Mesendoderm (in vitro differentiated cells): ENCODE data around the gene PKNOX2.

Experiments used
- DNase-seq: peaks from one replicate; pipeline ENCODE4 v3.0.0; 2013
- H2AK5ac ChIP-seq: 2 replicates; pipeline ENCODE4 v1.6.1; 2013; ENCODE audit warnings: low read length, inconsistent platforms
- H2BK120ac ChIP-seq: 2 replicates; pipeline ENCODE4 v1.6.1; 2013; ENCODE audit warnings: low read depth, mild to moderate bottlenecking, low read length, moderate library complexity, mixed read lengths
- H2BK15ac ChIP-seq: replicated peaks from 2 replicates; pipeline ENCODE4 v1.6.1; 2013; ENCODE audit warnings: low read depth, mild to moderate bottlenecking, moderate library complexity
- H2BK5ac ChIP-seq: 2 replicates; pipeline ENCODE4 v1.6.1; 2013; ENCODE audit warnings: low read length, inconsistent platforms
- H3K18ac ChIP-seq: 2 replicates; pipeline ENCODE4 v1.6.1; 2013; ENCODE audit warnings: mild to moderate bottlenecking, low read length, mixed read lengths
- H3K23ac ChIP-seq: one replicate; pipeline ENCODE4 v1.6.1; 2013; ENCODE audit warnings: low read length
- H3K27ac ChIP-seq: 2 replicates; pipeline ENCODE4 v1.5.1; 2013; ENCODE audit warnings: low read depth, mild to moderate bottlenecking, inconsistent platforms, low read length, moderate library complexity
- H3K27me3 ChIP-seq: 2 replicates; pipeline ENCODE4 v1.6.1; 2013; ENCODE audit warnings: low read length, control low read depth, mild to moderate bottlenecking, inconsistent platforms; ENCODE audit not compliant: insufficient read depth, poor library complexity
- H3K36me3 ChIP-seq: 2 replicates; pipeline ENCODE4 v1.6.1; 2013; ENCODE audit warnings: low read length, inconsistent platforms; ENCODE audit not compliant: control insufficient read depth, insufficient read depth
- H3K4ac ChIP-seq: one replicate; pipeline ENCODE4 v1.6.1; 2013; ENCODE audit warnings: low read depth, mild to moderate bottlenecking, low read length, moderate library complexity
- H3K4me1 ChIP-seq: 2 replicates; pipeline ENCODE4 v1.6.1; 2013; ENCODE audit warnings: low read depth, low read length, inconsistent platforms; ENCODE audit not compliant: control insufficient read depth
- H3K4me2 ChIP-seq: 2 replicates; pipeline ENCODE4 v1.6.1; 2013; ENCODE audit warnings: low read length
- H3K4me3 ChIP-seq: 2 replicates; pipeline ENCODE4 v1.5.1; 2013; ENCODE audit warnings: mild to moderate bottlenecking, low read length
- H3K56ac ChIP-seq: one replicate; pipeline ENCODE4 v1.6.1; 2013; ENCODE audit warnings: low read length
- H3K79me1 ChIP-seq: 2 replicates; pipeline ENCODE4 v1.6.1; 2013; ENCODE audit warnings: low read length, inconsistent platforms
- H3K79me2 ChIP-seq: 2 replicates; pipeline ENCODE4 v1.6.1; 2013; ENCODE audit warnings: mild to moderate bottlenecking, low read length; ENCODE audit not compliant: control insufficient read depth, insufficient read depth
- H3K9ac ChIP-seq: 2 replicates; pipeline ENCODE4 v1.6.1; 2013; ENCODE audit warnings: low read length, inconsistent platforms
- H4K5ac ChIP-seq: one replicate; pipeline ENCODE4 v1.6.1; 2013; ENCODE audit warnings: low read length
- H4K8ac ChIP-seq: one replicate; pipeline ENCODE4 v1.6.1; 2013; ENCODE audit warnings: low read depth, mild to moderate bottlenecking, control low read depth, low read length, moderate library complexity
- WGBS: extraction: QIAGEN DNeasy Blood & Tissue Kit; methylation state at CpG from one replicate; pipeline ENCODE4 v1.1.7; 2013; ENCODE audit warnings: low lambda C conversion rate, missing lambda C conversion rate; ENCODE audit not compliant: insufficient coverage; ENCODE audit errors: extremely low coverage; 5-methylcytosine and 5-hydroxymethylcytosine counted together

The PKNOX2 gene

GRCh38 chr11:125305345-125305744 is 140.8 kb downstream of the PKNOX2 start:
- WGBS: no CpG with 5 or more reads among the region's 7 CpGs
- no peak overlapping the region for H3K4me3 ChIP-seq
- H3K27ac ChIP-seq: no peak overlapping the region
- H4K5ac ChIP-seq: no peak overlapping the region
- DNase-seq: no peak
- H3K56ac ChIP-seq: no peak overlapping the region
- no peaks in the 10 kb centered on the region for H3K27me3 ChIP-seq
- peaks cover 4% of the 10 kb centered on the region for H3K4me1 ChIP-seq
- no peak overlapping the region for H2BK15ac ChIP-seq
- H3K79me2 ChIP-seq: no peaks in the 10 kb centered on the region
- no peak overlapping the region for H4K8ac ChIP-seq
- H3K9ac ChIP-seq: no peak overlapping the region
- H3K4me2 ChIP-seq: no peak overlapping the region
- no peak overlapping the region for H2BK5ac ChIP-seq
- H2BK120ac ChIP-seq: no peak overlapping the region
- H3K4ac ChIP-seq: no peak overlapping the region
- no peaks in the 10 kb centered on the region for H3K36me3 ChIP-seq
- no peaks in the 10 kb centered on the region for H3K79me1 ChIP-seq
- H3K23ac ChIP-seq: no peak overlapping the region
- no peak overlapping the region for H2AK5ac ChIP-seq
- H3K18ac ChIP-seq: no peak overlapping the region

- Histone ChIP-seq H3K18ac (no peak overlapping the region), H4K5ac (no peak overlapping the region), H3K9ac (no peak overlapping the region)
These were observed 141.9 kb downstream of the PKNOX2 start for GRCh38 chr11:125306476-125306875.

GRCh38 chr11:125308246-125308645 is 143.7 kb downstream of the PKNOX2 start:
- Histone ChIP-seq H4K8ac (no peak overlapping the region), H3K56ac (no peak overlapping the region), H3K4me2 (no peak overlapping the region), H3K27ac (no peak overlapping the region), H3K4me1 (no peaks in the 10 kb centered on the region), H3K18ac (no peak overlapping the region), H3K23ac (no peak overlapping the region), H2BK5ac (no peak overlapping the region), H3K4ac (no peak overlapping the region), H3K36me3 (no peaks in the 10 kb centered on the region), H3K79me1 (no peaks in the 10 kb centered on the region), H2BK120ac (no peak overlapping the region), H3K79me2 (no peaks in the 10 kb centered on the region), H4K5ac (no peak overlapping the region), H2BK15ac (no peak overlapping the region), H3K27me3 (no peaks in the 10 kb centered on the region), H3K4me3 (no peak overlapping the region), H2AK5ac (no peak overlapping the region), H3K9ac (no peak overlapping the region)
- no peak for DNase-seq
- WGBS: no CpG with 5 or more reads among the region's 5 CpGs

More at GRCh38 chr11:125306476-125306875, 141.9 kb downstream of the PKNOX2 start:
- no peak overlapping the region for H3K23ac ChIP-seq
- H3K79me1 ChIP-seq: no peaks in the 10 kb centered on the region
- DNase-seq: no peak
- no peaks in the 10 kb centered on the region for H3K36me3 ChIP-seq
- H3K79me2 ChIP-seq: no peaks in the 10 kb centered on the region
- no peak overlapping the region for H2BK5ac ChIP-seq
- WGBS: no CpG with 5 or more reads among the region's 7 CpGs
- no peak overlapping the region for H4K8ac ChIP-seq
- H3K4ac ChIP-seq: no peak overlapping the region
- H2BK120ac ChIP-seq: no peak overlapping the region
- no peak overlapping the region for H3K4me2 ChIP-seq
- H2BK15ac ChIP-seq: no peak overlapping the region
- H2AK5ac ChIP-seq: no peak overlapping the region
- H3K56ac ChIP-seq: no peak overlapping the region
- H3K4me1 ChIP-seq: no peaks in the 10 kb centered on the region
- no peak overlapping the region for H3K4me3 ChIP-seq
- no peaks in the 10 kb centered on the region for H3K27me3 ChIP-seq
- no peak overlapping the region for H3K27ac ChIP-seq

GRCh38 chr11:125312391-125312790 is 147.8 kb downstream of the PKNOX2 start:
- H4K8ac ChIP-seq: no peak overlapping the region
- no CpG with 5 or more reads among the region's 12 CpGs for WGBS

GRCh38 chr11:125312812-125313211 is 148.3 kb downstream of the PKNOX2 start:
- no peaks in the 10 kb centered on the region for H3K36me3 ChIP-seq
- no peaks in the 10 kb centered on the region for H3K79me1 ChIP-seq
- peaks cover 3% of the 10 kb centered on the region for H3K4me1 ChIP-seq
- H3K18ac ChIP-seq: no peak overlapping the region
- H3K4me3 ChIP-seq: no peak overlapping the region
- no peaks in the 10 kb centered on the region for H3K79me2 ChIP-seq
- no peak overlapping the region for H3K56ac ChIP-seq
- no peaks in the 10 kb centered on the region for H3K27me3 ChIP-seq
- no peak overlapping the region for H2BK5ac ChIP-seq
- no peak overlapping the region for H3K4ac ChIP-seq
- H4K8ac ChIP-seq: no peak overlapping the region
- H4K5ac ChIP-seq: no peak overlapping the region
- H3K9ac ChIP-seq: no peak overlapping the region
- H3K23ac ChIP-seq: no peak overlapping the region
- no peak overlapping the region for H2BK120ac ChIP-seq
- H3K4me2 ChIP-seq: no peak overlapping the region
- H2AK5ac ChIP-seq: no peak overlapping the region
- DNase-seq: no peak
- WGBS: no CpG with 5 or more reads among the region's 9 CpGs
- H3K27ac ChIP-seq: no peak overlapping the region
- no peak overlapping the region for H2BK15ac ChIP-seq

More at GRCh38 chr11:125312391-125312790, 147.8 kb downstream of the PKNOX2 start:
- no peak for DNase-seq
- H3K79me1 ChIP-seq: no peaks in the 10 kb centered on the region
- H3K4me3 ChIP-seq: no peak overlapping the region
- H3K79me2 ChIP-seq: no peaks in the 10 kb centered on the region
- H3K4ac ChIP-seq: no peak overlapping the region
- H2BK120ac ChIP-seq: no peak overlapping the region
- H3K23ac ChIP-seq: no peak overlapping the region
- no peak overlapping the region for H2BK15ac ChIP-seq
- H3K36me3 ChIP-seq: no peaks in the 10 kb centered on the region
- no peaks in the 10 kb centered on the region for H3K27me3 ChIP-seq
- H3K9ac ChIP-seq: no peak overlapping the region
- peak overlapping the region; percentile 30 for H3K56ac ChIP-seq
- H3K18ac ChIP-seq: no peak overlapping the region
- H2BK5ac ChIP-seq: no peak overlapping the region
- no peak overlapping the region for H3K27ac ChIP-seq
- H3K4me2 ChIP-seq: no peak overlapping the region
- H2AK5ac ChIP-seq: no peak overlapping the region
- H4K5ac ChIP-seq: no peak overlapping the region
- H3K4me1 ChIP-seq: peaks cover 3% of the 10 kb centered on the region
